ENCODE results near the gene ELP1. TPM values are rescaled to one million over a fixed set of nuclear protein-coding genes. Genes with fewer than 3 reads are reported as not detected.

The ELP1 gene
- total and polyA plus RNA-seq, 2 donors (not counting 3 experiments of a cell fraction or from before 2014, with no cell fraction given), result 12.6 to 21.8 TPM

GRCh38 chr9:108855529-108855886 is 78.4 kb downstream of the ELP1 start:
- Histone ChIP-seq H3K4me3 (replicated peaks in 1 of 3; ENCODE audit: insufficient read depth in 1 of 3, low read depth in 1 of 3, low read length in 3 of 3) (no peak overlapping the region), H3K9me3 (replicated peaks; ENCODE audit: control insufficient read depth, insufficient read depth, low read length) (no peaks in the 10 kb centered on the region), H3K79me2 (ENCODE audit: control insufficient read depth, insufficient read depth, low read length) (no peaks in the 10 kb centered on the region), H3K27ac (ENCODE audit: insufficient read depth, low read depth, low read length) (no peak overlapping the region), H3K9ac (replicated peaks; ENCODE audit: extremely low read depth, insufficient read depth, low read length) (no peak overlapping the region), H3K36me3 (ENCODE audit: control insufficient read depth in 2 of 2, extremely low read depth in 1 of 2, insufficient read depth in 2 of 2, low read length in 2 of 2) (no peaks in the 10 kb centered on the region), H2AFZ (ENCODE audit: low read depth, low read length) (no peak overlapping the region), H4K20me1 (replicated peaks; ENCODE audit: control insufficient read depth, extremely low read depth, insufficient read depth, low read length) (no peaks in the 10 kb centered on the region), H3K27me3 (ENCODE audit: control insufficient read depth in 2 of 2, insufficient read depth in 2 of 2, low read length in 2 of 2) (peaks cover 0 to 2% of the 10 kb centered on the region in 2 experiments), H3K9me1 (replicated peaks; ENCODE audit: control insufficient read depth, extremely low read depth, insufficient read depth, low read length) (no peaks in the 10 kb centered on the region), H3K4me2 (ENCODE audit: insufficient read depth, low read length) (no peak overlapping the region), H3K4me1 (ENCODE audit: control insufficient read depth, extremely low read depth, insufficient read depth, low read length) (no peaks in the 10 kb centered on the region)
- no peak for FAIRE-seq
- BruUV-seq (replicated peaks), result no TSS peak
- no peak for TF ChIP-seq MYC (IDR thresholded peaks at IDR 0.05; ENCODE audit: low read depth, low read length)
- no peak for TF ChIP-seq POLR2AphosphoS5 (IDR thresholded peaks at IDR 0.05; ENCODE audit: insufficient read depth, low read depth, low read length)
- TF ChIP-seq, protein P1, sequence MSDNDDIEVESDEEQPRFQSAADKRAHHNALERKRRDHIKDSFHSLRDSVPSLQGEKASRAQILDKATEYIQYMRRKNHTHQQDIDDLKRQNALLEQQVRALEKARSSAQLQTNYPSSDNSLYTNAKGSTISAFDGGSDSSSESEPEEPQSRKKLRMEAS (IDR thresholded peaks at IDR 0.05; ENCODE audit: insufficient read depth, insufficient read length), result no peak
- TF ChIP-seq EZH2 (IDR thresholded peaks at IDR 0.05; ENCODE audit: borderline replicate concordance, low read depth, low read length, severe bottlenecking), result no peak
- no peak for TF ChIP-seq POLR2A (IDR thresholded peaks at IDR 0.05; ENCODE audit: low read depth, low read length)
- TF ChIP-seq JUN (IDR thresholded peaks at IDR 0.05; ENCODE audit: borderline replicate concordance, insufficient read depth, insufficient read length, low read depth), result no peak
- no peak for TF ChIP-seq GATA2 (IDR thresholded peaks at IDR 0.05; ENCODE audit: insufficient read depth, insufficient read length, low read depth, low read length)
- TF ChIP-seq CTCF (IDR thresholded peaks at IDR 0.05; ENCODE audit: extremely low read depth in 1 of 2, insufficient read depth in 1 of 2, low read depth in 1 of 2, low read length in 2 of 2), result no peak
- TF ChIP-seq FOS (IDR thresholded peaks at IDR 0.05; ENCODE audit: borderline replicate concordance, insufficient read depth, low read length), result no peak
- dilution Hi-C loops (cut with MboI; ENCODE audit: extremely low pct_ligation_motif_present, low sequenced_read_pairs) (no loop called here), intact Hi-C loops (cut with micrococcal nuclease) (no loop called here)
- ChIA-PET CTCF (no interaction called here), POLR2A (no interaction called here)
- DNase-seq (ENCODE audit: low read depth, low spot score), result no peak

Measured in endothelial cell of umbilical vein (primary cell).